HEK293 (cell line): ENCODE results near the gene ETNK1.

Experiments
- ATF2 ChIP-seq: fragments of 450-650 bp; formaldehyde crosslinking; IDR thresholded peaks from 2 replicates; pipeline ENCODE4 v1.5.1; 2016; ENCODE audit warnings: missing biosample characterization, missing genetic modification characterization, low read depth
- BCL11A ChIP-seq: fragments of 450-650 bp; formaldehyde crosslinking; IDR thresholded peaks from 2 replicates; pipeline ENCODE4 v1.5.1; 2016; ENCODE audit warnings: low read depth, missing biosample characterization, missing genetic modification characterization
- KLF8 ChIP-seq: fragments of 450-650 bp; formaldehyde crosslinking; IDR thresholded peaks from 2 replicates; pipeline ENCODE4 v1.5.1; 2016; ENCODE audit warnings: missing biosample characterization, missing genetic modification characterization
- SCRT1 ChIP-seq: fragments of 450-650 bp; formaldehyde crosslinking; IDR thresholded peaks from 2 replicates; pipeline ENCODE4 v1.5.1; 2016; ENCODE audit warnings: missing biosample characterization, missing genetic modification characterization, borderline replicate concordance
- SP7 ChIP-seq: fragments of 450-650 bp; formaldehyde crosslinking; IDR thresholded peaks from 2 replicates; pipeline ENCODE4 v1.5.1; 2016; ENCODE audit warnings: missing biosample characterization, missing genetic modification characterization
- WT1 ChIP-seq: fragments of 450-650 bp; formaldehyde crosslinking; IDR thresholded peaks from 2 replicates; pipeline ENCODE4 v1.5.1; 2016; ENCODE audit warnings: missing biosample characterization, missing genetic modification characterization
- ZBTB7A ChIP-seq: fragments of 450-650 bp; formaldehyde crosslinking; IDR thresholded peaks from 2 replicates; pipeline ENCODE4 v1.5.1; 2016; ENCODE audit warnings: low read depth, missing biosample characterization, missing genetic modification characterization
- ZNF155 ChIP-seq: fragments of 450-650 bp; formaldehyde crosslinking; IDR thresholded peaks from 2 replicates; pipeline ENCODE4 v1.5.1; 2016; ENCODE audit warnings: missing biosample characterization, missing genetic modification characterization
- ZNF16 ChIP-seq: fragments of 450-650 bp; formaldehyde crosslinking; IDR thresholded peaks from 2 replicates; pipeline ENCODE4 v1.5.1; 2016; ENCODE audit warnings: low read depth, missing biosample characterization, missing genetic modification characterization
- ZNF184 ChIP-seq: fragments of 450-650 bp; IDR thresholded peaks from 2 replicates; pipeline ENCODE4 v1.5.1; 2018; ENCODE audit warnings: missing biosample characterization, mild to moderate bottlenecking, missing genetic modification characterization
- ZNF223 ChIP-seq: fragments of 450-650 bp; formaldehyde crosslinking; IDR thresholded peaks from 2 replicates; pipeline ENCODE4 v1.5.1; 2016; ENCODE audit warnings: missing biosample characterization, missing genetic modification characterization
- ZNF341 ChIP-seq: fragments of 450-650 bp; formaldehyde crosslinking; IDR thresholded peaks from 2 replicates; pipeline ENCODE4; 2016; ENCODE audit warnings: low read depth, missing biosample characterization, missing genetic modification characterization
- ZNF423 ChIP-seq: fragments of 450-650 bp; formaldehyde crosslinking; IDR thresholded peaks from 2 replicates; pipeline ENCODE4 v1.5.1; 2016; ENCODE audit warnings: missing biosample characterization, missing genetic modification characterization
- ZNF449 ChIP-seq: fragments of 450-650 bp; formaldehyde crosslinking; IDR thresholded peaks from 2 replicates; pipeline ENCODE4 v1.5.1; 2017; ENCODE audit warnings: missing biosample characterization, mild to moderate bottlenecking, missing genetic modification characterization, moderate library complexity
- ZNF473 ChIP-seq: fragments of 450-650 bp; formaldehyde crosslinking; IDR thresholded peaks from 2 replicates; pipeline ENCODE4 v1.5.1; 2017; ENCODE audit warnings: missing biosample characterization, missing genetic modification characterization
- ZNF501 ChIP-seq: fragments of 450-650 bp; formaldehyde crosslinking; IDR thresholded peaks from 2 replicates; pipeline ENCODE4 v1.5.1; 2016; ENCODE audit warnings: missing biosample characterization, missing genetic modification characterization
- ZNF585B ChIP-seq: fragments of 450-650 bp; formaldehyde crosslinking; IDR thresholded peaks from 2 replicates; pipeline ENCODE4 v1.5.1; 2016; ENCODE audit warnings: missing biosample characterization, missing genetic modification characterization
- ZNF596 ChIP-seq: fragments of 450-650 bp; IDR thresholded peaks from 2 replicates; pipeline ENCODE4 v1.5.0; 2018; ENCODE audit warnings: missing biosample characterization, mild to moderate bottlenecking, missing genetic modification characterization, moderate library complexity
- ZNF626 ChIP-seq: fragments of 450-650 bp; sonication (Bioruptor Pico); formaldehyde crosslinking; IDR thresholded peaks from 2 replicates; pipeline ENCODE4 v1.5.1; 2018; ENCODE audit warnings: missing biosample characterization, missing genetic modification characterization, inconsistent platforms
- ZNF654 ChIP-seq: fragments of 450-650 bp; formaldehyde crosslinking; IDR thresholded peaks from 2 replicates; pipeline ENCODE4 v1.5.1; 2016; ENCODE audit warnings: low read depth, missing biosample characterization, missing genetic modification characterization
- ZNF658 ChIP-seq: fragments of 450-650 bp; formaldehyde crosslinking; IDR thresholded peaks from 2 replicates; pipeline ENCODE4; 2016; ENCODE audit warnings: missing biosample characterization, missing genetic modification characterization
- ZNF670 ChIP-seq: fragments of 450-650 bp; formaldehyde crosslinking; IDR thresholded peaks from 2 replicates; pipeline ENCODE4 v1.5.1; 2016; ENCODE audit warnings: missing biosample characterization, missing genetic modification characterization, low read depth
- ZNF843 ChIP-seq: fragments of 450-650 bp; formaldehyde crosslinking; IDR thresholded peaks from 2 replicates; pipeline ENCODE4 v1.5.1; 2016; ENCODE audit warnings: missing biosample characterization, missing genetic modification characterization
- TF ChIP-seq, protein P1 (sequence below): fragments of 450-650 bp; formaldehyde crosslinking; IDR thresholded peaks from 2 replicates; pipeline ENCODE4 v1.5.1; 2017; ENCODE audit warnings: missing biosample characterization, missing genetic modification characterization
- TF ChIP-seq, protein P2 (sequence below): IDR thresholded peaks from 2 replicates; pipeline ENCODE4 v1.6.1; 2011; ENCODE audit warnings: mild to moderate bottlenecking, low read depth, low read length, borderline replicate concordance
- TF ChIP-seq, protein P3 (sequence below): fragments of 450-650 bp; formaldehyde crosslinking; IDR thresholded peaks from 2 replicates; pipeline ENCODE4 v1.5.1; 2016; ENCODE audit warnings: missing biosample characterization, missing genetic modification characterization
- TF ChIP-seq, protein P4 (sequence below): fragments of 450-650 bp; formaldehyde crosslinking; IDR thresholded peaks from 2 replicates; pipeline ENCODE4 v1.5.1; 2016; ENCODE audit warnings: missing biosample characterization, missing genetic modification characterization

The ETNK1 gene

GRCh38 chr12:22624870-22625761, at the start of gene ETNK1 (continued):
- TF ChIP-seq, protein P1, sequence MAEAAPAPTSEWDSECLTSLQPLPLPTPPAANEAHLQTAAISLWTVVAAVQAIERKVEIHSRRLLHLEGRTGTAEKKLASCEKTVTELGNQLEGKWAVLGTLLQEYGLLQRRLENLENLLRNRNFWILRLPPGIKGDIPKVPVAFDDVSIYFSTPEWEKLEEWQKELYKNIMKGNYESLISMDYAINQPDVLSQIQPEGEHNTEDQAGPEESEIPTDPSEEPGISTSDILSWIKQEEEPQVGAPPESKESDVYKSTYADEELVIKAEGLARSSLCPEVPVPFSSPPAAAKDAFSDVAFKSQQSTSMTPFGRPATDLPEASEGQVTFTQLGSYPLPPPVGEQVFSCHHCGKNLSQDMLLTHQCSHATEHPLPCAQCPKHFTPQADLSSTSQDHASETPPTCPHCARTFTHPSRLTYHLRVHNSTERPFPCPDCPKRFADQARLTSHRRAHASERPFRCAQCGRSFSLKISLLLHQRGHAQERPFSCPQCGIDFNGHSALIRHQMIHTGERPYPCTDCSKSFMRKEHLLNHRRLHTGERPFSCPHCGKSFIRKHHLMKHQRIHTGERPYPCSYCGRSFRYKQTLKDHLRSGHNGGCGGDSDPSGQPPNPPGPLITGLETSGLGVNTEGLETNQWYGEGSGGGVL (tag by site-specific recombination): no peak
- TF ChIP-seq, protein P2, sequence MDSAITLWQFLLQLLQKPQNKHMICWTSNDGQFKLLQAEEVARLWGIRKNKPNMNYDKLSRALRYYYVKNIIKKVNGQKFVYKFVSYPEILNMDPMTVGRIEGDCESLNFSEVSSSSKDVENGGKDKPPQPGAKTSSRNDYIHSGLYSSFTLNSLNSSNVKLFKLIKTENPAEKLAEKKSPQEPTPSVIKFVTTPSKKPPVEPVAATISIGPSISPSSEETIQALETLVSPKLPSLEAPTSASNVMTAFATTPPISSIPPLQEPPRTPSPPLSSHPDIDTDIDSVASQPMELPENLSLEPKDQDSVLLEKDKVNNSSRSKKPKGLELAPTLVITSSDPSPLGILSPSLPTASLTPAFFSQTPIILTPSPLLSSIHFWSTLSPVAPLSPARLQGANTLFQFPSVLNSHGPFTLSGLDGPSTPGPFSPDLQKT: no peak
- TF ChIP-seq ZNF449 (tag by site-specific recombination) (peak; percentile 74), SP7 (peak; percentile 52; the same call in 1 of the 2 replicates), BCL11A (no peak), ZBTB7A (tag by site-specific recombination) (no peak), ZNF843 (tag by site-specific recombination) (0 out of 2 replicates have a peak, but pooled peaks have one; percentile 25), ZNF654 (tag by site-specific recombination) (no peak), ZNF670 (no peak), ZNF16 (tag by site-specific recombination) (no peak), ZNF184 (tag by site-specific recombination) (no peak), ZNF501 (tag by site-specific recombination) (peak; percentile 91), ZNF155 (tag by site-specific recombination) (no peak), WT1 (tag by site-specific recombination) (no peak), ZNF423 (tag by site-specific recombination) (no peak), ZNF473 (tag by site-specific recombination) (no peak), ZNF626 (tag by site-specific recombination) (no peak), ZNF341 (tag by site-specific recombination) (no peak), ZNF223 (tag by site-specific recombination) (no peak), ZNF585B (tag by site-specific recombination) (no peak), KLF8 (tag by site-specific recombination) (no peak; the same call in 1 of the 2 replicates), ZNF596 (tag by site-specific recombination) (no peak), SCRT1 (tag by site-specific recombination) (no peak), ATF2 (tag by site-specific recombination) (no peak), ZNF658 (tag by site-specific recombination) (no peak)
- TF ChIP-seq, protein P3, sequence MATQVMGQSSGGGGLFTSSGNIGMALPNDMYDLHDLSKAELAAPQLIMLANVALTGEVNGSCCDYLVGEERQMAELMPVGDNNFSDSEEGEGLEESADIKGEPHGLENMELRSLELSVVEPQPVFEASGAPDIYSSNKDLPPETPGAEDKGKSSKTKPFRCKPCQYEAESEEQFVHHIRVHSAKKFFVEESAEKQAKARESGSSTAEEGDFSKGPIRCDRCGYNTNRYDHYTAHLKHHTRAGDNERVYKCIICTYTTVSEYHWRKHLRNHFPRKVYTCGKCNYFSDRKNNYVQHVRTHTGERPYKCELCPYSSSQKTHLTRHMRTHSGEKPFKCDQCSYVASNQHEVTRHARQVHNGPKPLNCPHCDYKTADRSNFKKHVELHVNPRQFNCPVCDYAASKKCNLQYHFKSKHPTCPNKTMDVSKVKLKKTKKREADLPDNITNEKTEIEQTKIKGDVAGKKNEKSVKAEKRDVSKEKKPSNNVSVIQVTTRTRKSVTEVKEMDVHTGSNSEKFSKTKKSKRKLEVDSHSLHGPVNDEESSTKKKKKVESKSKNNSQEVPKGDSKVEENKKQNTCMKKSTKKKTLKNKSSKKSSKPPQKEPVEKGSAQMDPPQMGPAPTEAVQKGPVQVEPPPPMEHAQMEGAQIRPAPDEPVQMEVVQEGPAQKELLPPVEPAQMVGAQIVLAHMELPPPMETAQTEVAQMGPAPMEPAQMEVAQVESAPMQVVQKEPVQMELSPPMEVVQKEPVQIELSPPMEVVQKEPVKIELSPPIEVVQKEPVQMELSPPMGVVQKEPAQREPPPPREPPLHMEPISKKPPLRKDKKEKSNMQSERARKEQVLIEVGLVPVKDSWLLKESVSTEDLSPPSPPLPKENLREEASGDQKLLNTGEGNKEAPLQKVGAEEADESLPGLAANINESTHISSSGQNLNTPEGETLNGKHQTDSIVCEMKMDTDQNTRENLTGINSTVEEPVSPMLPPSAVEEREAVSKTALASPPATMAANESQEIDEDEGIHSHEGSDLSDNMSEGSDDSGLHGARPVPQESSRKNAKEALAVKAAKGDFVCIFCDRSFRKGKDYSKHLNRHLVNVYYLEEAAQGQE: peak; percentile 91
- TF ChIP-seq, protein P4, sequence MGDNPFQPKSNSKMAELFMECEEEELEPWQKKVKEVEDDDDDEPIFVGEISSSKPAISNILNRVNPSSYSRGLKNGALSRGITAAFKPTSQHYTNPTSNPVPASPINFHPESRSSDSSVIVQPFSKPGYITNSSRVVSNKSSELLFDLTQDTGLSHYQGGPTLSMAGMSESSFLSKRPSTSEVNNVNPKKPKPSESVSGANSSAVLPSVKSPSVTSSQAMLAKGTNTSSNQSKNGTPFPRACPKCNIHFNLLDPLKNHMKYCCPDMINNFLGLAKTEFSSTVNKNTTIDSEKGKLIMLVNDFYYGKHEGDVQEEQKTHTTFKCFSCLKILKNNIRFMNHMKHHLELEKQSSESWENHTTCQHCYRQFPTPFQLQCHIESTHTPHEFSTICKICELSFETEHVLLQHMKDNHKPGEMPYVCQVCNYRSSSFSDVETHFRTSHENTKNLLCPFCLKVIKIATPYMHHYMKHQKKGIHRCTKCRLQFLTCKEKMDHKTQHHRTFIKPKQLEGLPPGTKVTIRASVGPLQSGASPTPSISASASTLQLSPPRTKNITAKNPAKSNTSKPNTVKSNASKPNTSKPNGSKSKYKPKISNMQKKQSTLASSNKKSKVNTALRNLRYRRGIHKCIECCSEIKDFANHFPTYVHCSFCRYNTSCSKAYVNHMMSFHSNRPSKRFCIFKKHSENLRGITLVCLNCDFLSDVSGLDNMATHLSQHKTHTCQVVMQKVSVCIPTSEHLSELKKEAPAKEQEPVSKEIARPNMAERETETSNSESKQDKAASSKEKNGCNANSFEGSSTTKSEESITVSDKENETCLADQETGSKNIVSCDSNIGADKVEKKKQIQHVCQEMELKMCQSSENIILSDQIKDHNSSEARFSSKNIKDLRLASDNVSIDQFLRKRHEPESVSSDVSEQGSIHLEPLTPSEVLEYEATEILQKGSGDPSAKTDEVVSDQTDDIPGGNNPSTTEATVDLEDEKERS: no peak
